MG63 (cell line): ENCODE data around the gene CEMIP. TPM values are rescaled to one million over a fixed set of nuclear protein-coding genes. Genes with fewer than 3 reads are reported as not detected.
A peak's percentile ranks its signal among the peaks of the same experiment; 100 is the strongest.

Experiments used
- DNase-seq: peaks from one replicate; pipeline ENCODE4 v3.0.0-alpha.2; 2020
- H3K27me3 ChIP-seq: fragments of 250-450 bp; sonication (Bioruptor Pico); 2 replicates; pipeline ENCODE4 v1.5.1; 2020; ENCODE audit warnings: mild to moderate bottlenecking, moderate library complexity
- H3K36me3 ChIP-seq: fragments of 250-450 bp; sonication (Bioruptor Pico); 2 replicates; pipeline ENCODE4 v1.5.1; 2020; ENCODE audit warnings: mild to moderate bottlenecking, moderate library complexity
- H3K4me3 ChIP-seq: fragments of 250-450 bp; sonication (Bioruptor Pico); 2 replicates; pipeline ENCODE4 v1.5.1; 2020; ENCODE audit warnings: mild to moderate bottlenecking, moderate library complexity
- H3K9me3 ChIP-seq: fragments of 250-450 bp; sonication (Bioruptor Pico); 2 replicates; pipeline ENCODE4 v1.5.1; 2020; ENCODE audit warnings: mild to moderate bottlenecking, moderate library complexity
- total RNA-seq: library from RNA; depleted of rRNA; stranded (reverse); fragments of >200 nt; shearing (Covaris generic); gene quantifications from 2 replicates; pipeline ENCODE4 v1.2.3, GENCODE V29; 2014; ENCODE audit warnings: low replicate concordance

Gene CEMIP
- total RNA-seq, 1 experiment from 2014 or later, result 8.0 TPM

- Histone ChIP-seq H3K36me3 (no peaks in the 10 kb centered on the region), H3K9me3 (no peaks in the 10 kb centered on the region), H3K4me3 (no peak overlapping the region), H3K27me3 (no peaks in the 10 kb centered on the region)
- DNase-seq, result no peak
Observed at GRCh38 chr15:80823995-80824394, 44.8 kb downstream of the CEMIP start.

GRCh38 chr15:80825361-80826030, 46.3 kb downstream of the CEMIP start:
- H3K9me3 ChIP-seq, result no peaks in the 10 kb centered on the region
- H3K27me3 ChIP-seq, result no peaks in the 10 kb centered on the region
- H3K36me3 ChIP-seq, result no peaks in the 10 kb centered on the region
- DNase-seq, result no peak
- no peak overlapping the region for H3K4me3 ChIP-seq

GRCh38 chr15:80828796-80829195, 49.6 kb downstream of the CEMIP start:
- Histone ChIP-seq H3K4me3 (no peak overlapping the region), H3K36me3 (no peaks in the 10 kb centered on the region), H3K27me3 (no peaks in the 10 kb centered on the region), H3K9me3 (no peaks in the 10 kb centered on the region)
- DNase-seq, result no peak

- no peak overlapping the region for H3K4me3 ChIP-seq
- H3K36me3 ChIP-seq, result no peaks in the 10 kb centered on the region
- H3K27me3 ChIP-seq, result no peaks in the 10 kb centered on the region
- no peak for DNase-seq
- no peaks in the 10 kb centered on the region for H3K9me3 ChIP-seq
Observed at GRCh38 chr15:80830677-80831076, 51.5 kb downstream of the CEMIP start.

- no peaks in the 10 kb centered on the region for H3K36me3 ChIP-seq
Observed at GRCh38 chr15:80831192-80831591, 52.0 kb downstream of the CEMIP start.

GRCh38 chr15:80831606-80832224, 52.5 kb downstream of the CEMIP start:
- no peak for DNase-seq
- Histone ChIP-seq H3K27me3 (no peaks in the 10 kb centered on the region), H3K9me3 (no peaks in the 10 kb centered on the region), H3K4me3 (no peak overlapping the region), H3K36me3 (no peaks in the 10 kb centered on the region)

More at GRCh38 chr15:80831192-80831591, 52.0 kb downstream of the CEMIP start:
- Histone ChIP-seq H3K4me3 (no peak overlapping the region), H3K27me3 (no peaks in the 10 kb centered on the region), H3K9me3 (no peaks in the 10 kb centered on the region)
- no peak for DNase-seq

GRCh38 chr15:80832686-80833085, 53.5 kb downstream of the CEMIP start:
- Histone ChIP-seq H3K4me3 (no peak overlapping the region), H3K36me3 (no peaks in the 10 kb centered on the region), H3K9me3 (no peaks in the 10 kb centered on the region), H3K27me3 (no peaks in the 10 kb centered on the region)
- DNase-seq, result no peak

GRCh38 chr15:80834402-80834801, 55.2 kb downstream of the CEMIP start:
- no peaks in the 10 kb centered on the region for H3K36me3 ChIP-seq
- no peak for DNase-seq
- no peaks in the 10 kb centered on the region for H3K27me3 ChIP-seq
- no peaks in the 10 kb centered on the region for H3K9me3 ChIP-seq
- no peak overlapping the region for H3K4me3 ChIP-seq

GRCh38 chr15:80834906-80835305, 55.7 kb downstream of the CEMIP start:
- peak; percentile 55 for DNase-seq
- no peaks in the 10 kb centered on the region for H3K36me3 ChIP-seq
- no peaks in the 10 kb centered on the region for H3K9me3 ChIP-seq
- no peaks in the 10 kb centered on the region for H3K27me3 ChIP-seq
- H3K4me3 ChIP-seq, result no peak overlapping the region

- H3K4me3 ChIP-seq, result no peak overlapping the region
- H3K27me3 ChIP-seq, result no peaks in the 10 kb centered on the region
- no peaks in the 10 kb centered on the region for H3K9me3 ChIP-seq
- DNase-seq, result peak; percentile 23
- H3K36me3 ChIP-seq, result no peaks in the 10 kb centered on the region
Observed at GRCh38 chr15:80835336-80835735, 56.2 kb downstream of the CEMIP start.

GRCh38 chr15:80836223-80836622, 57.1 kb downstream of the CEMIP start:
- Histone ChIP-seq H3K36me3 (no peaks in the 10 kb centered on the region), H3K9me3 (no peaks in the 10 kb centered on the region), H3K27me3 (no peaks in the 10 kb centered on the region), H3K4me3 (no peak overlapping the region)
- DNase-seq, result no peak

GRCh38 chr15:80837006-80837405, 57.8 kb downstream of the CEMIP start:
- DNase-seq, result no peak
- no peaks in the 10 kb centered on the region for H3K36me3 ChIP-seq
- H3K27me3 ChIP-seq, result no peaks in the 10 kb centered on the region; the same call in 1 of the 2 replicates
- H3K4me3 ChIP-seq, result no peak overlapping the region
- no peaks in the 10 kb centered on the region for H3K9me3 ChIP-seq

- no peak for DNase-seq
- no peaks in the 10 kb centered on the region for H3K9me3 ChIP-seq
- no peaks in the 10 kb centered on the region; the same call in 1 of the 2 replicates for H3K36me3 ChIP-seq
- no peaks in the 10 kb centered on the region; the same call in 1 of the 2 replicates for H3K27me3 ChIP-seq
- H3K4me3 ChIP-seq, result no peak overlapping the region
Observed at GRCh38 chr15:80838012-80838411, 58.8 kb downstream of the CEMIP start.

GRCh38 chr15:80838666-80839065, 59.5 kb downstream of the CEMIP start:
- H3K27me3 ChIP-seq, result no peaks in the 10 kb centered on the region; the same call in 1 of the 2 replicates
- no peak for DNase-seq
- H3K9me3 ChIP-seq, result no peaks in the 10 kb centered on the region
- H3K36me3 ChIP-seq, result peaks cover 2% of the 10 kb centered on the region
- H3K4me3 ChIP-seq, result no peak overlapping the region

GRCh38 chr15:80839764-80840130, 60.6 kb downstream of the CEMIP start:
- no peak overlapping the region for H3K4me3 ChIP-seq
- H3K9me3 ChIP-seq, result no peaks in the 10 kb centered on the region
- peaks cover 2% of the 10 kb centered on the region for H3K36me3 ChIP-seq
- DNase-seq, result no peak
- no peaks in the 10 kb centered on the region; the same call in 1 of the 2 replicates for H3K27me3 ChIP-seq

- Histone ChIP-seq H3K27me3 (no peaks in the 10 kb centered on the region; the same call in 1 of the 2 replicates), H3K36me3 (peaks cover 2% of the 10 kb centered on the region), H3K9me3 (no peaks in the 10 kb centered on the region), H3K4me3 (no peak overlapping the region)
- peak; percentile 26 for DNase-seq
Observed at GRCh38 chr15:80840182-80841130, 61.3 kb downstream of the CEMIP start.

GRCh38 chr15:80841541-80841940, 62.4 kb downstream of the CEMIP start:
- no peak for DNase-seq
- H3K9me3 ChIP-seq, result no peaks in the 10 kb centered on the region
- H3K4me3 ChIP-seq, result no peak overlapping the region
- peaks cover 2% of the 10 kb centered on the region for H3K36me3 ChIP-seq
- no peaks in the 10 kb centered on the region; the same call in 1 of the 2 replicates for H3K27me3 ChIP-seq
